HG03460 (cell line): ENCODE results near the gene ALDH3A2.
"Not testable (repeated sequence)": the region's sequence is repeated elsewhere in the genome, so short reads cannot be mapped to it uniquely, and the experiment has no call there.

Experiments
- ATAC-seq: cut with Tn5 transposase; IDR thresholded peaks from one replicate; pipeline ENCODE4 v1.9.1; 2021; ENCODE audit not compliant: unreplicated experiment

ALDH3A2 gene

DNA sequence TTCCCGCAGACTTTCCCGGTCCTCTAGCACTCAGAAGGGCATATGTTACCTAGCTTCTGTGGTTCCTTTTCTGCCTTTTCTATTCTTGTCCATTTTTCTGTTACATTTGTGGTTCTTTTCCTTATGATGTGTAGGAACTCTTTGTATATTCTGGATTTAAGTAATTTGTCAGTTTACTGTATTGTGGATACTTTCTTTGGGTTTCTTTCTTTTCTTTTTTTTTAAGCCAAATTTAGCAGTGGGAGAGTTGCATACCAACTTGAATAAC lies 657 bp downstream of the ALDH3A2 start:
- no peak for ATAC-seq

DNA sequence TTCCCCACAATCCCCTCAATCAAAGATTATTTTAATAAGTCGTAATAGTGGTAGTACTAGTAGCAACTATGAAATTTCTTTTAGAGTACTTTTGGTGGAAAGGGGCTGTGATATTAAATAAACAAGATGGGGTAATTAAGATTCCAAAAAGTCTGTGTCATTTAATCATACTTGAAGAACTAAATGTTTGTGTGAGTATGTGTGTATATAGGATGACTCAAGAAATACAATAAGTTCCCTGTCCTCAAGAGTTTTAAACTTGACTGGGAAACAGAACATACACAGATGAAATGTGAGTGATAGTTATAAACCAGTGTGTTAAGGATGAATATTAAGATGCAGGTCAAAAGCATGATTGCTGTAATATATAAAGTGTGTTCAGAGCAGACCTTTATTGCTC lies 2.3 kb downstream of the ALDH3A2 start:
- ATAC-seq, result no peak

DNA sequence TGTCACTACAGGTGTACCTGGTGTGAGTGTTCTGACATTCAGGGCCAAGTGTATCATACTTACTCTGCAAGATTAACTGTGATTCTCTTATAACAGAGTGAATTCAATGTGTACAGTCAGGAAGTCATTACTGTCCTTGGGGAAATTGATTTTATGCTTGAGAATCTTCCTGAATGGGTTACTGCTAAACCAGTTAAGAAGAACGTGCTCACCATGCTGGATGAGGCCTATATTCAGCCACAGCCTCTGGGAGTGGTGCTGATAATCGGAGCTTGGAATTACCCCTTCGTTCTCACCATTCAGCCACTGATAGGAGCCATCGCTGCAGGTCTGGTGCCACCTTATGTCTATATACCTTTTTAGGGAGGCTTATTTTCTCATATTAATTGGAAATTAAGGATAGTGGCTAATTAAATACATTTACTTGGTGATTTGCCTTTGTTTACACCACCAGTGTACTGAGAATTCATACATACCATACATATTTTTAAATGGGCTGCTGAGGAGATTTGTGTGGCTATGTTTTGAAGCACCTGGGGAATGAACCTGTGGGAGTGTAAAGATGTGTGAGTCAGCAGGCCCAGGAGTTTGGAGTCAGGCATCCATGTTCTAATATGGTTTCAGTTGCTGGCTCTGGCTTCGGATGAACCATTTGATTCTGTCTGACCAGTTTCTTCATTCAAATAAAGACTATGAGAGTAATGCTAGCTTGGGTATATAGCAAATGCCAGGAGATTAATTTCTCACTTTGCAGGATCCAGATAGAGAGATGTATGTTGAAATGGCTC lies 3.1 kb downstream of the ALDH3A2 start:
- ATAC-seq, result no peak

DNA sequence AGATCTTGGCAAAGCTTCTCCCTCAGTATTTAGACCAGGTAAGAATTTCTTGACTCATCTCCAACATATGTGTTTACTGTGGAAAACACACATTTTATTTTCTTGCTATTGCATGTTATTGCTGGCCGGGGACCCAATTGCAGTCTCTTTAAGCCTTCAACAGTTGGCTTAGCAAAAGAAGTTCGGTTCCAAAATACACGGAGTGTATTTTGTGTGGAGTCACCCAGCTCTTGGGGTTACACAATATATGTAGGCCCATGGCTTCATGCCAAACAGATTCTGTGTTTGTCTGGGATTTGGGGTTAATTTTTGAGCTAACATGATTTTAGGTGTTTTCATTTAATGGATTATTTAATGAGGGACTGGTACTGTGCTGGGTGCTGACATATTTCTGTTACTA lies 4.0 kb downstream of the ALDH3A2 start:
- no peak for ATAC-seq

DNA sequence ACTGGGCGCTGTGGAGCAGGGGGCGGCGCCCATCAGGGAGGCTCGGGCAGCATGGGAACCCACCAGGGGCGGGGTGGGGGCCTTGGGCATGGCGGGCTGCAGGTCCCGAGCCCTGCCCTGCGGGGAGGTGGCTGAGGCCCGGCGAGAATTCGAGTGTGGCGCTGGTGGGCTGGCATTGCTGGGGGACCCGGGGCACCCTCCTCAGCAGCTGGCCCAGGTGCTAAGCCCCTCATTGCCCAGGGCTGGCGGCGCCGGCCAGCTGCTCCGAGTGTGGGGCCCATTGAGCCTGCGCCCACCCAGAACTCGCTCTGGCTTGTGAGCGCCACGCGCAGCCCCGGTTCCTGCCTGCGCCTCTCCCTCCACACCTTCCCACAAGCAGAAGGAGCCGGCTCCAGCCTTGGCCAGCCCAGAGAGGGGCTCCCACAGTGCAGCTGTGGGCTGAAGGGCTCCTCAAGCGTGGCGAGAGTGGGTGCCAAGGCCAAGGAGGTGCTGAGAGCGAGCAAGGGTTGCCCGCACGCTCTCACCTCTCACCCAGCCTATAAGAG lies 5.9 kb downstream of the ALDH3A2 start:
- ATAC-seq, result no peak

DNA sequence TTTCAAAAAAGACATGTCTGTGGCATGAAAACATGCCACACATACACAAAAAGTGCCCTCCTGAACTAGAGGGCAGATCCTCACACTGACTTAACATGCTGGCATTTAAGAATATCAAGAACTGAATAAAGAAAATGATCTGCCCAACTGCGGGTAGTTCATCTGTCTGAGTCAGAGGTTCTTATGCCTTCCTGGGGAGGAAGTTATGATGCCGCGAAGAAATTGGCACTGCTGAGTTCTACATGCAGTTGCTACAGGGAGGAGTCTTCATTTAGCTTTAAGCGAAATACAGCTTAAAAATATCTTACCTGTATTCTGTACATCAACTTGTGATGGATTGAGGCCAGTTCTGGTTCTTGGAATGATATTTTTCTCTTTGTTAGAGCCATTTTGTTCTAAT lies 6.3 kb downstream of the ALDH3A2 start:
- ATAC-seq, result no peak

DNA sequence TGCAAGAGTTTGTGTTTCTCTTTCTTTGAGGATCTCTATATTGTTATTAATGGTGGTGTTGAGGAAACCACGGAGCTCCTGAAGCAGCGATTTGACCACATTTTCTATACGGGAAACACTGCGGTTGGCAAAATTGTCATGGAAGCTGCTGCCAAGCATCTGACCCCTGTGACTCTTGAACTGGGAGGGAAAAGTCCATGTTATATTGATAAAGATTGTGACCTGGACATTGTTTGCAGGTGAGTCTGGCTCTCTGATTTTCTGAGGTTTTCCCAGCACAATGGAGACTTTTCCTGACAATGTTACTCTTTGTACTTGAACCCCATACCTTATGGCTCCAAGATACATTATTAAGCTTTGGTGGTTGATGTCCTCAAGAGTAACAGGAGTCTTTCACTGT lies 7.8 kb downstream of the ALDH3A2 start:
- ATAC-seq, result no peak

DNA sequence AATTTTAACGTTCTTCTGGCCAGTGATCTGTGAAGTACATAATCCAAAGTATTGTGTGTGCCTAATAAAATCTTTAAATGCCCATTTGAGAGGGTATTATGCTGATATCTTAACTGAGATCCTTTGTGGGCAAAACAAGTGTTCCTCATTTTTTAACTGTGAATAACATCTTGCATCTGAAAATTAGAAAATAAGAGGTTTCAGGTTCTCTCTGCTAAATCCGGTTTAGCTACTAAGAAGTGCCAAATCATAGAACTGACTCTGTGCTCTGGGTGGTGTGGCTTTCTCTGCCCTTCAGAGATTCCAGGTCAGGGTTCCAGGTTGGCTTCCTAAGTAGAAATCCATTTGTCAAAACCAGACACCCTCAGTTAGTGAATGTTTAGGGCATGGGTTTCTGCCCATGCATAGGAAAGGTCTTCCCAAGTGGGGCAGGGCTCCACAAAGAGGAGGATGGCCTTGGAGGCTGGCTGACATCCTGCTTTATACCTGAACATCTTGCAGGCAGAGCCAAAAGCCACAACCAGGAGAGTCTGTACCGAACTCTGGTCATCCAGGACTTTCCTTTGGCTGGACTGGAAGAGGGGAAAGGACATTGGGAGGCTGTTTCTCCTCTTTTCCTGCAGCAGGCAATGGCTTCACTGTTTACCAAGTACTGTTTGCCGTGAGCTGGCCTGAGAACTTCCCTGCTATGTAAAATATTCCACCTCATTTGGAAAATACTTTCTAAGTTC lies 8.5 kb downstream of the ALDH3A2 start:
- no peak for ATAC-seq

DNA sequence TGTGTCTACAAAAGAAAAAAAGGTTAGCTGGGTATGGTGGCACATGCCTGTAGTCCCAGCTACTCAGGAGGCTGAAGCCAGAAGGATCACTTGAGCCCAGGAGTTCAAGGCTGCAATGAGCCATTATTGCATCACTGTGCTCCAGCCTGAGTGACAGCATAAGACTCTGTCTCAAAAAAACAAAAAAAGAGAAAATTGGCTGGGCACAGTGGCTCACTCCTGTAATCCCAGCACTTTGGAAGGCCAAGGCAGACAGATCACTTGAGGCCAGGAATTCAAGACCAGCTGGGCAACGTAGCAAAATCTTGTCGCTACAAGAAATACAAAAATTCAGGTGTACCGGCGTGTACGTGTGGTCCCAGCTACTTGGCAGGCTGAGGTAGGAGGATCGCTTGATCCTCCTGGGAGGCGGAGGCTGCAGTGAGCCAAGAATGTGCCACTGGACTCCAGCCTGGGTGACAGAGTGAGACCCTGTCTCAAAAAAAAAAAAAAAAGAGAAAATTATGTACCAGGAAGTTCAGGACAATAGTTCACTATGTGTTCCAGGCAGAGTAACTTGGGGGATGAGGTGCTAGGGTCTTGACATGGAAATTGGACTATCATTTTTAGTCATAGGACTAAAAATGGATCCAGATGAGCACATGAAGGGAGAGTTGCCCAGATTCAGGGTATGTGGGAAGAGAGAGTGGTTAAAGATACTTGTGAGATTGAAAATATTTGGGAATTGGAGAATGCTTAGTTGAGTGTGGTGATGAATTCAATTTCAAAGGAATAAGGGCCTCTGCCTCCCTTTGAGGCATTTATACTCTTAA lies 11.0 kb downstream of the ALDH3A2 start:
- ATAC-seq, result no peak

DNA sequence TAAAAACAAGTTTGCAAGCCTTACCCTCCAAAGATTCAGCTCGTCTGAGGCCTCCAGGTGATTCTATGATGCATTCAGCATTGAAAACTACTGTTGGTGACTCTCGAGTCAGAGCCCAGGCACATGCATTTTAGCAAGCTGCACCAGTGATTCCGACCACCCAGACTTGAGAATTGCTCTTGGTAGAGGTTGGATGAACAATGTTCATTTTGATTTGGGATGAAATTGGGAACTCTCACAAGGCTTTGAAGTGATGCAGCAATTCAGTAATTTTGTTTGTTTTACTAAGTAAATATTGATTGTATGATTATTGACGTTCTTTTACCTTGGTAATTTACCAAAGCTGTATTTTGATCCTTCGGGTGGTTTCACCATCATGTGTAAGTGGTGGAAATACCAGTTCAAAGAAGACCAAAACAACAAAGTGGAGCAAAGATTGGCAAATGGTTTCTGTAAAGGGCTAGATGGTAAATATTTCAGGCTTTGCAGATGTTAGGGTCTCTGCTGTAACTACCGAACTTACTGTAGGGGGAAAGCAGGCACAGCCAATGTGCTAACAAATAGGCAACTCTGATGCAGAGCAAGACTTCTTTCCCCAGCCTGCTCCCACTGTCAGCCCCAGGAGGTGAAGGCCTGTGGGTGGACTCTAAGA lies 11.8 kb downstream of the ALDH3A2 start:
- ATAC-seq, result no peak

DNA sequence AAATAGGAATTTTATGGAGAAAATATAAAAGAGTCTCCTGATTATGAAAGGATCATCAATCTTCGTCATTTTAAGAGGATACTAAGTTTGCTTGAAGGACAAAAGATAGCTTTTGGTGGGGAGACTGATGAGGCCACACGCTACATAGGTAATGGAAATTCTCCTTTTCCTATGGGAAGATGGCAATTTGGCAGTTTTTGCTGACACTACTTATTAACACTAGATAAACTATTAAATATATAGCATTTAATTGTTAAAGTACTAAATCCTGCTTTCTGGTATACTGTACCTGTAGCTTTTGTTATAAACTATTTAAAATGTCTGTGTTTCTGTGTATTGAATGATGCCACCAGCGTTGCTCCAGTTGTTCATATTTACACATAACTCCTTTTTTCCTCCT lies 12.6 kb downstream of the ALDH3A2 start:
- ATAC-seq, result no peak

DNA sequence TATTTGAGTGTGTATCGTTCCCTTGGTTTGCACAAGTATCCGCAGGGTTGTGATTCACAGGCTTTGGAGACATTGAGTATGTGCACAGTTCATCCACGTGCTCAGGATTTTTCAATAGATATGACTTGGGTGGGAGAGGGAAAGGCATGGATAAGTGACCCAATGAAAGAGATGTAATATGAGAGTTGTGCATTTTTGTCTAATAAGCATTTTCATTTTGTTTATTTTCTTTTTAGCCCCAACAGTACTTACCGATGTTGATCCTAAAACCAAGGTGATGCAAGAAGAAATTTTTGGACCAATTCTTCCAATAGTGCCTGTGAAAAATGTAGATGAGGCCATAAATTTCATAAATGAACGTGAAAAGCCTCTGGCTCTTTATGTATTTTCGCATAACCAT lies 14.5 kb downstream of the ALDH3A2 start:
- ATAC-seq, result no peak

DNA sequence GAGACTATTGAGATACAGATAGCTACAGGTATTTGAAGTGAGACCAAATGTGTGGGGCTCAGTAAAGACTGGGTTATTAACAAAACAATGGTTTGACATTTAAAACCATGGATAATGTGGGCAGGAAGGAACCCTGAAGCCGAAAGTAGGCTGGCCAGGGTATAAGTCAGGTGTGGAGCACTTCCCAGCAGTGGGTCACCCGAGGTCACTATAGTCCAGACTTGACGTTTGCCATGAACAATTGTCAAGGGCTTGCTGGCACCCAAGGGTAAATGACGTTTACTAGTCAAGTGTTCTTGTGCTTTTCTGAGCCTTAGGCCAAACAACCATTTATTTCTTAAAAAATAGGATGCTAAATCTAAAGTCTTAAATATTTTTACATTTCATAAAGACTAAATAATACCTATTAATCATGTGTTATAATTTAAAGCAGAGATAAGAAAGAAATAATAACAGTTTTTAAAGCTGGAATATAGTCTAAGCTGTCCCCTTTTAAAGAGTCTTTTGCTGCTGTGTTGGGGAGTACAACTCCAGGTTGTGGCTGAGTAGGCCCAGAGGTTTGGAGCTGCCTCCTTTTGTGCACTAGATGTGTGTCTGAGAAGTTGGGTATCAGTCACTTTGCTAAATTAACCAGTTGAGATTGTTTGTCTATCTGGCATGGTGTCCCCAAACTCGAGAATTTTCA lies 15.7 kb downstream of the ALDH3A2 start:
- ATAC-seq, result no peak

DNA sequence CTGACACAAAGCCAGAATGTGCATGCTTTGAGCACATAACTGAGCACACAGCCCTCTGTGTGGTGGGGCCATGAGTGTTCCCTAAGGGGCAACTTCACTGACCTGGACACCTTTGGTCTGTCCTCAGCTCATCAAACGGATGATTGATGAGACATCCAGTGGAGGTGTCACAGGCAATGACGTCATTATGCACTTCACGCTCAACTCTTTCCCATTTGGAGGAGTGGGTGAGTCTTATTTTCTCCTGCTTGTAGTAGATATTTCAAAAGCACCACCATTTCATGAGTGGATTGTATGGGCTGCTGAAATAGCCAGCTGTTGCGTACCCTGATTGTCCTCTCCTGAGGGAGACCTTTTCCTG lies 16.2 kb downstream of the ALDH3A2 start:
- no peak for ATAC-seq

DNA sequence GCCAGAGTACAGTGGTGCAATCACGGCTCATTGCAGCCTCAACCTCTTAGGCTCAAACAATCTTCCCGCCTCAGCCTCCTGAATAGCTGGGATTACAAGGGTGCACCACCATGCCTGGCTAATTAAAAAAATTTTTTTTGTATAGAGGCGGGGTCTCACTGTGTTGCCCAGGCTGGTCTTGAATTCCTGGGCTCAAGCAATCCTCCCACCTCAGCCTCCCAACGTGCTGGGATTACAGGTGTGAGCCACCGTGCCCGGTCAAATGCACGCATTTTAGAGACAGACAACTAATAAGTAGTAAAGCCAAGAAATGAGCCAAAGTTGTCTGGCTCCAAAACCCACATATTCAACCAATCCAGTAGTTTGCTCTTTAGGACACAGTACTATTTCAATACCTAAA lies 21.1 kb downstream of the ALDH3A2 start:
- ATAC-seq, result not testable (repeated sequence)

DNA sequence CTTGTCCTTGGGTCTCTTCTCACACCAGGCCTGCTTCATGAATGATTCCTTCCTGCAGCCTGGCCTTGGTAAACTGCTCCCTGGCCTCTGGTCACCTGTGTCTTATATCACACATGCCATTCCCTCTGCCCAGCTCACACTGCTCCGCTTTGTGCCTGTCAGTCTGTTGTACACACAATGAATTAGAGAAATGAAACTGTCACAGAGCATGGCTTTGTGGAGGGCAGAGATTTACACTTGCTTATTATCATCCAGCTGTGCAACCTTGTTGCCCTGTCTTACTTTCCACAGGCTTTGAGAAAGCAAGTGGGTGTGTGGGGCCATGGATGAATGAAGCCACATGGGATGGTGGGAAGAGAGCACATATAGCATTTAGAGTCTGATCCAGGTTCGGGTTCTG lies 22.4 kb downstream of the ALDH3A2 start:
- ATAC-seq, result no peak

DNA sequence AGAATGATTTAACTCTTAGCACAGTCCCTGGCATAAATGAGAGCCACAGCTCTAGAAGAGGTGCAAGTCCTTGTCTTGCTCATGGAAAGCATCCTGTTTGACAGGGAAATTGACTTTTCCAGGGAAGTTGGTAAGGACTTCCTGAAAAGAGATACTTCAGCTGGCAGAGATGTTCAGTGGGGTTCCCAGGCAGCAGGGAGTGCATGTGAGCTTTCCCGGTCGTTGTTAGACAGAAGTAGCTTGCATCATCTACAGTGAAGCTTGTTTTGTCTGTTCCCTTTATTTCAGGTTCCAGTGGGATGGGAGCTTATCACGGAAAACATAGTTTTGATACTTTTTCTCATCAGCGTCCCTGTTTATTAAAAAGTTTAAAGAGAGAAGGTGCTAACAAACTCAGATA lies 22.9 kb downstream of the ALDH3A2 start:
- ATAC-seq, result no peak

DNA sequence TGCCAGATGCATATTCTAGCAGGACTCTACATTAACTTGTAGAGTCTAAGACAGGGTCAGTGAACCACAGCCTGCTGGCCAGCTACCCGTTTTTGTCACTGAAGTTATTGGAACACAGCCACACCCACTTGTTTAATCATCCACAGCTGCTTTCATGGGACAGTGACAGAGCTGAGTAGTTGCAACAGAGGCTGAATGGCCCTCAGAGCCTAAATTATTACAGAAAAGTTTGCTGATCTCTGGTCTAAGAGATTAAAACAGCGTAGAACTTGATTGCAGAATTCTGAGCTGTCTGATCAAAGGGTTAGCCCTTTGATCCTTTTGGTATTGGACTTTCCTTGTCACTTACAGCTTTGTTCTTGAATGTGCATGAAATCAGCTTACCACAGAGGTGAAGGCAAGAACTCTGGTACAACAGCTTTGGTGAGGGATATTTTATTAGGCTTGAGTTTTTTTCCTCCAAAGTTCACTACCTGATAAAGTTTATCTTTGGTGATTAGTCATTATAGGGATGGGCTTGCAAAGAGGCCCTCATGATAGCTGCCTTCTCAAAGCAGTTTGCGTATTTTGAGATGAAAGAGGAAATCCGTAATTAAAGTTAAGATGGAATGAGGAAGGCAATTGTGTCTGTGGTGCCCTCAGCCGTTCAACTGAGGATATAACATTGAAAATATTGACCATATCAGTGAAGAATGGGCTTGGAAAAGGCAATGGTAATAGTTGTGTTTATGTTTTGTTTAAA lies 23.6 kb downstream of the ALDH3A2 start:
- ATAC-seq, result no peak

DNA sequence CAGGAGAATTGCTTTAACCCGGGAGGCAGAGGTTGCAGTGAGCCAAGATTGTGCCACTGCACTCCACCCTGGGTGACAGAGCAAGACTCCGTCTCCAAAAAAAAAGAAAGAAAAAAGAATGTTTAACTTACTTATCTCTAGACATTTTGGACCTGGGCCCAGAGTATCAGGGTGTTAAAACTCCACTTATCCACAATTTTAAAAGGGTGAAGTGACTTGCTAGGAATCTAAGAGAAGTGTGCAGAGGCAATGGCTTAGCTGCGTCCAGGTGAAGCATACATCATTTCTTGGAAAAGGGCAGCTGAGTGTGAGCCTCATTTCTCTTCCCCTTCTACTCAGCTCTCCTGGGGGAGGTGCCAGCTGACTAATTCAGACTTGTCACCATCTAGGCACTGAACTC lies 25.1 kb downstream of the ALDH3A2 start:
- no peak for ATAC-seq

DNA sequence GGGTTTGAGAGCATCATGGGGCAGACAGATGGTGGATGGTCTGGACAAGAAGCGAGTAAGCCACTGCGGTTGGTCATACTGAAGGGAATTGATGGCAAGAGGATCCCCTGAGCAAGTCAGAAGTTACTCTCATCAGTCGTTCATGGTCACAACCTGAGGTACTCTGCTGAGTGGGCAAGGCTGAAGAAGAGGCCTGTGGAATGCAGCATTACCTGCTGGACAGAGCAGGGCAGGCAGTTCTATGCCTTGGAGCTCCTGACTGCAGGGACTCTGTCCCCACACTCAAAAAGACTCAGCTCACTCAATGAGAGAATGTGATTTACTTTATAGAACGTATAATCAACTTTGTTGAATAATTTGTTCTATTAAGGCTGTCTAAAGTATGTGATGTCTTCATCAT lies 28.3 kb downstream of the ALDH3A2 start:
- no peak for ATAC-seq
